ENCODE measurements around the gene CROCC. TPM values are rescaled to one million over a fixed set of nuclear protein-coding genes. Genes with fewer than 3 reads are reported as not detected.
A peak's percentile ranks its signal among the peaks of the same experiment; 100 is the strongest.
"Not testable (repeated sequence)": the region's sequence is repeated elsewhere in the genome, so short reads cannot be mapped to it uniquely, and the experiment has no call there.

The CROCC gene
- total and polyA plus RNA-seq, 2 experiments from 2014 or later = 14.6 to 30.3 TPM

DNA sequence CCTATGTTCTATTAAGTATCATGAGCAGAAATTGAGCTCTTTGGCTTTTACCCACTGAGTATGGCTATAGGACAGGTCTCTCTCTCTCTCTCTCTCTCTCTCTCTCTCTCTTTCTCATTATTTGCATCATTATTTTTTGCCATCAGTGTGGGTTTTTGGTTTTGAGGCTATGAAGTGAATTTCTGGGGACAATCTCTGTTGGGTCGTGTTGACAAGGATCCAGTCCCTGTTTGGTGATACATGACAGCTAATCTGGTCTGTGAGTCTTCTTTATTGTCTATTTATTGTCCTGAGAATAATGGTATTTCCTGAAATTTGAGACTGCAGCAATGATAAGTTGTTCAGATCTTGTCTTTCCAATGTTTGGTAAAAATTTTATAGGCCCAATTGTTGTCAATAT, 24.1 kb upstream of the CROCC start:
- H3K27me3 ChIP-seq; DNase-seq (ENCODE audit: low read depth in 1 of 2, low spot score in 1 of 2); H3K9me3 ChIP-seq (ENCODE audit: low read depth); H3K36me3 ChIP-seq; H3K27ac ChIP-seq; H3K4me3 ChIP-seq: not testable (repeated sequence)
- H3K4me1 ChIP-seq (ENCODE audit: low read depth) = peaks cover 14% of the 10 kb centered on the region

DNA sequence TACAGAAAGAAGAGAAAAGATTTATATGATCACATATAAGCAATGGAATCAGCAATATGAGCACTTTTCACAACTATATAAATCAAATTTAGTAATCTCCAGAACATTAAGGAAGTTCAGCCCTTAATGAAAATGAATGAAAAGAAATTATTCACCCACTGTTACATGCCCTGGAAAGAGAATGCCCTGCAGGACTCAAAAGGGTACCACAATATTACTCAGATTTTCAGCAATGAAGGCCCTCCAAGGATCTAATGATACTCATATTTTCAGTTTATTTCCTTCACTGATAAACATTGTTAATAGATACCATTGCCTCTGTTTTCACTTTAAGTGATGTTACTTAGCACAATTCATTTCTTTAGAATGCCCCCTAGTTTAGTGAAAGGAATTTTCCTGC, 23.4 kb upstream of the CROCC start:
- not testable (repeated sequence) for H3K36me3 ChIP-seq; H3K27ac ChIP-seq; DNase-seq (ENCODE audit: low read depth in 1 of 2, low spot score in 1 of 2); H3K9me3 ChIP-seq (ENCODE audit: low read depth); H3K27me3 ChIP-seq; H3K4me3 ChIP-seq
- H3K4me1 ChIP-seq (ENCODE audit: low read depth) = peaks cover 21% of the 10 kb centered on the region

DNA sequence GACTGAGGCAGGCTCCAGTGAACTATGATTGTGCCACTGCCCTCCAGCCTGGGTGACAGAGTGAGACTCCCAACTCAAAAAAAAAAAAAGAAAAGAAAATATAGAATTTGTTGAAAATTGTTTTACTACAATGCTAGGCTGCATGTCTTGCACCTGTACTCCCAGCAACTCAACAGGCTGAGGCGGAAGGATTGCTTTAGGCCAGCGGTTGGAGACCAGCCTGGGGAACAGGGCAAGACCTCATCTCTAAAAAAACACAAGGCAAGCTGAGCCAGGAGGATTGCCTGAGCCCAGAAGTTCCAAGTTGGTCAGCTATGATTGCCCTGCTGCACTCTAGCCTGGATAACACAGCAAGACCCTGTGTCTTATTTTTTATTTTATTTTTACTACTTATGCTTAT, 22.7 kb upstream of the CROCC start:
- not testable (repeated sequence) for H3K9me3 ChIP-seq (ENCODE audit: low read depth); H3K27me3 ChIP-seq; DNase-seq (ENCODE audit: low read depth in 1 of 2, low spot score in 1 of 2); H3K36me3 ChIP-seq; H3K27ac ChIP-seq; H3K4me3 ChIP-seq
- peaks cover 25% of the 10 kb centered on the region for H3K4me1 ChIP-seq (ENCODE audit: low read depth)

- peak; percentile 48 for TF ChIP-seq CTCF (IDR thresholded peaks at IDR 0.05; ENCODE audit: low read depth, low read length)
Measured at GRCh38 chr1:16900751-16901150, 21.0 kb upstream of the CROCC start.

GRCh38 chr1:16901371-16901770, 20.4 kb upstream of the CROCC start:
- peaks cover 25% of the 10 kb centered on the region for H3K4me1 ChIP-seq (ENCODE audit: low read depth)
- not testable (repeated sequence) for H3K27ac ChIP-seq; DNase-seq (ENCODE audit: low read depth in 1 of 2, low spot score in 1 of 2); H3K27me3 ChIP-seq; H3K36me3 ChIP-seq; H3K4me3 ChIP-seq; H3K9me3 ChIP-seq (ENCODE audit: low read depth)

More at GRCh38 chr1:16900751-16901150, 21.0 kb upstream of the CROCC start:
- Histone ChIP-seq H3K4me3 (no peak overlapping the region), H3K27me3 (no peaks in the 10 kb centered on the region), H3K27ac (no peak overlapping the region), H3K36me3 (no peaks in the 10 kb centered on the region), H3K4me1 (ENCODE audit: low read depth) (peaks cover 25% of the 10 kb centered on the region), H3K9me3 (ENCODE audit: low read depth) (no peaks in the 10 kb centered on the region)
- peak in 1 of 2 donors; percentile 43 for DNase-seq (ENCODE audit: low read depth in 1 of 2, low spot score in 1 of 2)

GRCh38 chr1:16903054-16903453, 18.7 kb upstream of the CROCC start:
- Histone ChIP-seq H3K36me3 (no peaks in the 10 kb centered on the region), H3K4me3 (no peak overlapping the region), H3K27me3 (no peaks in the 10 kb centered on the region), H3K27ac (peak overlapping the region; percentile 100), H3K4me1 (ENCODE audit: low read depth) (peaks cover 17% of the 10 kb centered on the region), H3K9me3 (ENCODE audit: low read depth) (no peaks in the 10 kb centered on the region)
- peak; percentile 6 for TF ChIP-seq CTCF (IDR thresholded peaks at IDR 0.05; ENCODE audit: low read depth, low read length)
- DNase-seq (ENCODE audit: low read depth in 1 of 2, low spot score in 1 of 2) = peak; percentile 28 to 66

DNA sequence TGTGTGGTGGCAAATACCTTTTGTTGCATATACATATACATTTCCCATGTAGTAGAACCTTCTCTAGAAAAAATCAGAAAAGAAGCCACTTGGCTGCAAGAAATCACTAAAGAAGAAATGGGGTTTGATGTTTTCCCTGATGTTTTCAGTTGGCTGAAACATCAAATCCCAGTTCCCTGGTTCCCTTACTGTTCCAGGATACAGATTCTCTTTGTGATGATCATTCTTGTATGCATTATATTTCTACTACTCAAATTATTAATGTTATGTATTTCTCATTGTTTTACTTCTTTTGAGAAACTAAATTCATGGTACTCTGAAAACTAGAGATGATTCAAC, 18.3 kb upstream of the CROCC start:
- no peak for TF ChIP-seq CTCF (IDR thresholded peaks at IDR 0.05; ENCODE audit: low read depth, low read length)
- Histone ChIP-seq H3K36me3 (no peaks in the 10 kb centered on the region), H3K4me1 (ENCODE audit: low read depth) (peaks cover 17% of the 10 kb centered on the region), H3K27ac (peak overlapping the region; percentile 100), H3K4me3 (peak overlapping the region; percentile 31), H3K9me3 (ENCODE audit: low read depth) (no peaks in the 10 kb centered on the region), H3K27me3 (no peaks in the 10 kb centered on the region)
- DNase-seq (ENCODE audit: low read depth in 1 of 2, low spot score in 1 of 2) = no peak

DNA sequence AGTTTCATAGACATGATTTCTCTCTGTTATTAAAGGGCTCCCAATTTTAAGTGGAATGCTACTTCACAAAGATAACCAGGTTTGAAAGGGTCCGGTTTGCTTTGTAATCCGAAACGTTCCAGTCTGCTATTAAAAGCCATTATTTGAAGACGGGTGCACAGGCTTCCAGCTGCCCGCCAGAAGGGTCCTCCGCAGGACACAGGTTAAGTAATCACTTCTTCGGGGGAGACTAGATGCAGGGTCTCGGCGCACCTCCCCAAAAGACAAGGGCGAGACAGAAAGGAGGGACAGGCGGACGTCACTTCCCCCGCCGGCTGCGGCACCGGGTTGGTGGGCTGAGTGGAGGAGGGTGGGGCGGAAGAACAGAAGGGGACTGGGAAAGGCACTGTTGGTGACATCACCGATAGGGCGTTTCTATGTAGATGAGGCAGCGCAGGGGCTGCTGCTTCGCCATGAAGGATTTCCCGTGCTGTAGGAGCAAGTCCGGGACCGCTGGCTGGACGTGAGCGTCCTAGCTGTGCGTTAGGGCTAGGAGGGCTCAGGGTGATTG, 17.1 kb upstream of the CROCC start:
- H3K4me3 ChIP-seq = peak overlapping the region; percentile 31
- no peaks in the 10 kb centered on the region for H3K9me3 ChIP-seq (ENCODE audit: low read depth)
- DNase-seq (ENCODE audit: low read depth in 1 of 2, low spot score in 1 of 2) = peak; percentile 97 to 100
- peak overlapping the region; percentile 100 for H3K27ac ChIP-seq
- TF ChIP-seq CTCF (IDR thresholded peaks at IDR 0.05; ENCODE audit: low read depth, low read length) = no peak
- H3K36me3 ChIP-seq = no peaks in the 10 kb centered on the region
- H3K4me1 ChIP-seq (ENCODE audit: low read depth) = peaks cover 17% of the 10 kb centered on the region
- no peaks in the 10 kb centered on the region for H3K27me3 ChIP-seq

Data from cardiac muscle cell (in vitro differentiated cells and primary cell).